Large intestine (tissue), 3 donors: ENCODE measurements around the gene RANBP2. TPM values are rescaled to one million over a fixed set of nuclear protein-coding genes. Genes with fewer than 3 reads are reported as not detected.

ENCODE experiments used
- DNase-seq, 2 donors: peaks; one replicate each; pipeline versions ENCODE4 v3.0.0 to v3.0.0-alpha.2; 2013
- H3K27ac ChIP-seq: one replicate; pipeline ENCODE4 v1.5.1; 2013; ENCODE audit warnings: low read length
- H3K27me3 ChIP-seq: 2 replicates; pipeline ENCODE4 v1.6.1; 2013; ENCODE audit warnings: low read length; ENCODE audit not compliant: control insufficient read depth, insufficient read depth
- H3K36me3 ChIP-seq: 2 replicates; pipeline ENCODE4 v1.6.1; 2013; ENCODE audit warnings: low read length; ENCODE audit not compliant: control insufficient read depth, insufficient read depth
- H3K4me1 ChIP-seq: one replicate; pipeline ENCODE4 v1.6.1; 2013; ENCODE audit warnings: low read length; ENCODE audit not compliant: control insufficient read depth, insufficient read depth
- H3K4me3 ChIP-seq: one replicate; pipeline ENCODE4 v1.5.1; 2013; ENCODE audit warnings: low read length
- H3K9me3 ChIP-seq: one replicate; pipeline ENCODE4 v1.6.1; 2013; ENCODE audit warnings: mild to moderate bottlenecking, low read depth, low read length, moderate library complexity; ENCODE audit not compliant: control insufficient read depth
- WGBS: methylation state at CpG from one replicate; pipeline ENCODE4 v1.1.5; 2013; ENCODE audit warnings: low lambda C conversion rate; ENCODE audit not compliant: insufficient coverage; 5-methylcytosine and 5-hydroxymethylcytosine counted together
- polyA plus RNA-seq: library from polyadenylated mRNA; unstranded; fragments of 120-200 nt; gene quantifications from one replicate; pipeline ENCODE4 v1.2.1, GENCODE V29; 2013

RANBP2 gene
- polyA plus RNA-seq, 1 donor, result 44.5 TPM

- peaks cover 18% of the 10 kb centered on the region for H3K9me3 ChIP-seq
- no peak overlapping the region for H3K27ac ChIP-seq
- no peaks in the 10 kb centered on the region for H3K27me3 ChIP-seq
- no peak overlapping the region for H3K4me3 ChIP-seq
- H3K4me1 ChIP-seq, result no peaks in the 10 kb centered on the region
- no peak for DNase-seq
- WGBS, result no CpG with 5 or more reads among the region's 3 CpGs
- H3K36me3 ChIP-seq, result peaks cover 9% of the 10 kb centered on the region
These were observed 90.7 kb downstream of the RANBP2 start for GRCh38 chr2:108809936-108810335.

GRCh38 chr2:108810993-108811957 lies 92.0 kb downstream of the RANBP2 start:
- H3K9me3 ChIP-seq, result peaks cover 18% of the 10 kb centered on the region
- 100% methylated on average over 2 of the region's 4 CpGs for WGBS
- DNase-seq, result no peak
- H3K4me1 ChIP-seq, result no peaks in the 10 kb centered on the region
- no peak overlapping the region for H3K27ac ChIP-seq
- peaks cover 11% of the 10 kb centered on the region for H3K36me3 ChIP-seq
- H3K27me3 ChIP-seq, result no peaks in the 10 kb centered on the region
- no peak overlapping the region for H3K4me3 ChIP-seq

GRCh38 chr2:108813732-108814131 lies 94.5 kb downstream of the RANBP2 start:
- H3K4me3 ChIP-seq, result no peak overlapping the region
- H3K4me1 ChIP-seq, result no peaks in the 10 kb centered on the region
- no peak overlapping the region for H3K27ac ChIP-seq
- no peaks in the 10 kb centered on the region for H3K27me3 ChIP-seq
- no peak for DNase-seq
- peaks cover 16% of the 10 kb centered on the region for H3K9me3 ChIP-seq
- no CpG with 5 or more reads among the region's 1 CpG for WGBS
- peaks cover 27% of the 10 kb centered on the region for H3K36me3 ChIP-seq

GRCh38 chr2:108820482-108820881 lies 101.2 kb downstream of the RANBP2 start:
- 100% methylated on average over 1 of the region's 2 CpGs for WGBS
- peaks cover 25% of the 10 kb centered on the region for H3K36me3 ChIP-seq
- H3K27me3 ChIP-seq, result no peaks in the 10 kb centered on the region
- no peak overlapping the region for H3K27ac ChIP-seq
- H3K9me3 ChIP-seq, result peaks cover 9% of the 10 kb centered on the region
- no peak overlapping the region for H3K4me3 ChIP-seq
- no peaks in the 10 kb centered on the region for H3K4me1 ChIP-seq
- DNase-seq, result no peak

- WGBS, result 100% methylated on average over 1 of the region's 1 CpG
- Histone ChIP-seq H3K36me3 (peaks cover 4% of the 10 kb centered on the region), H3K27me3 (no peaks in the 10 kb centered on the region), H3K27ac (no peak overlapping the region), H3K4me1 (no peaks in the 10 kb centered on the region), H3K4me3 (no peak overlapping the region), H3K9me3 (peaks cover 9% of the 10 kb centered on the region)
- no peak for DNase-seq
These were observed 104.0 kb downstream of the RANBP2 start for GRCh38 chr2:108823286-108823685.

GRCh38 chr2:108824316-108825070 lies 105.2 kb downstream of the RANBP2 start:
- peaks cover 9% of the 10 kb centered on the region for H3K9me3 ChIP-seq
- no peak for DNase-seq
- no peak overlapping the region for H3K27ac ChIP-seq
- WGBS, result 100% methylated on average over 3 of the region's 5 CpGs
- H3K4me3 ChIP-seq, result no peak overlapping the region
- no peaks in the 10 kb centered on the region for H3K27me3 ChIP-seq
- no peaks in the 10 kb centered on the region for H3K4me1 ChIP-seq
- peaks cover under 1% of the 10 kb centered on the region for H3K36me3 ChIP-seq

GRCh38 chr2:108825254-108825653 lies 106.0 kb downstream of the RANBP2 start:
- no peaks in the 10 kb centered on the region for H3K4me1 ChIP-seq
- no peak overlapping the region for H3K27ac ChIP-seq
- H3K36me3 ChIP-seq, result no peaks in the 10 kb centered on the region
- DNase-seq, result no peak
- peaks cover 5% of the 10 kb centered on the region for H3K9me3 ChIP-seq
- 100% methylated on average over 1 of the region's 4 CpGs for WGBS
- H3K4me3 ChIP-seq, result no peak overlapping the region
- no peaks in the 10 kb centered on the region for H3K27me3 ChIP-seq

GRCh38 chr2:108825736-108826135 lies 106.5 kb downstream of the RANBP2 start:
- H3K4me1 ChIP-seq, result no peaks in the 10 kb centered on the region
- no peak for DNase-seq
- peaks cover 5% of the 10 kb centered on the region for H3K9me3 ChIP-seq
- no peak overlapping the region for H3K27ac ChIP-seq
- no peak overlapping the region for H3K4me3 ChIP-seq
- H3K27me3 ChIP-seq, result no peaks in the 10 kb centered on the region
- no peaks in the 10 kb centered on the region for H3K36me3 ChIP-seq
- 86% methylated on average over 1 of the region's 3 CpGs for WGBS

- Histone ChIP-seq H3K36me3 (no peaks in the 10 kb centered on the region), H3K4me1 (no peaks in the 10 kb centered on the region), H3K27me3 (no peaks in the 10 kb centered on the region), H3K4me3 (no peak overlapping the region), H3K27ac (no peak overlapping the region), H3K9me3 (no peaks in the 10 kb centered on the region)
- DNase-seq, result no peak
- no CpG with 5 or more reads among the region's 4 CpGs for WGBS
These were observed 110.5 kb downstream of the RANBP2 start for GRCh38 chr2:108829578-108830310.

- H3K9me3 ChIP-seq, result no peaks in the 10 kb centered on the region
- peak in 1 of 2 donors; percentile 3 for DNase-seq
- H3K4me3 ChIP-seq, result no peak overlapping the region
- no peak overlapping the region for H3K27ac ChIP-seq
- H3K4me1 ChIP-seq, result no peaks in the 10 kb centered on the region
- no peaks in the 10 kb centered on the region for H3K36me3 ChIP-seq
- no peaks in the 10 kb centered on the region for H3K27me3 ChIP-seq
These were observed 113.9 kb downstream of the RANBP2 start for GRCh38 chr2:108833219-108833618.
